Stimulated activated CD8-positive, alpha-beta memory T cell treated with anti-CD3 and anti-CD28 coated beads, Interleukin-15, amount 100 ng/mL, for 24 hours (primary cell): ENCODE results near the gene HCFC2.
A peak's percentile ranks its signal among the peaks of the same experiment; 100 is the strongest.

Experiments used
- DNase-seq: peaks from one replicate; pipeline ENCODE4 v3.0.0-alpha.2; 2020; ENCODE audit warnings: low read depth

Gene HCFC2

DNA sequence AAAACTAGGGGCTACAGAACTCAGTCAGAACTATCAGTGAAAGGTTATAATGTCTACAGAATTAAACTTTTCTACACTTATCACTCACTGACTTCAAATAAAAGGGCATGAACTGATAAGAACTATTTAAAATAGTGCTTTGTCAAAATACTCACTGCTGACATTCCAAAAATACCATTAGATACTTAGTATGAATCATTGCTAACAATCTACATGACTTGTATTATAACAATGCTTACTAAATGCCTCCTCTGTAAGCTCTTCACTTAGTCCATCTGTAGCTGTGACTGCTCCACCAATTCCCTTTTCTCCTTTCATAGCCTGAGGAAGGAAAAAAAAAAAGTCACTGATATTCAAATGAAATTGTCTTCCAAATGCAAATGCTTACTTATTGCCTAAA, 56.7 kb downstream of the HCFC2 start:
- no peak for DNase-seq

DNA sequence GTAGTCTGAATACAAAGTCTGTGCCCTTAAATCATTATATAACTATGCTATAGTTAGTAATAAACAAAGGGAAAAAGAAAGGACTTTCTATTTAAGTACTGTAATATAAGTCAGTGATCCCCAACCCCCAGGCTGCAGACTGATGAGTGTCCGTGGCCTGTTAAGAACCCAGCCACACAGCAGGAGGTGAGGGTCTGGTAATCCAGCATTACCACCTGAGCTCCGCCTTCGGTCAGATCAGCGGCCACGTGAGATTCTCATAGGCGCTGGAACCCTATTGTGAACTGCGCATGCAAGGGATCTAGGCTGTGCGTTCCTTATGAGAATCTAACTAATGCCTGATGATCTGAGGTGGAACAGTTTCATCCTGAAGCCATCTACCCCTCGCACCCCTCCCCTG, 58.0 kb downstream of the HCFC2 start:
- no peak for DNase-seq

DNA sequence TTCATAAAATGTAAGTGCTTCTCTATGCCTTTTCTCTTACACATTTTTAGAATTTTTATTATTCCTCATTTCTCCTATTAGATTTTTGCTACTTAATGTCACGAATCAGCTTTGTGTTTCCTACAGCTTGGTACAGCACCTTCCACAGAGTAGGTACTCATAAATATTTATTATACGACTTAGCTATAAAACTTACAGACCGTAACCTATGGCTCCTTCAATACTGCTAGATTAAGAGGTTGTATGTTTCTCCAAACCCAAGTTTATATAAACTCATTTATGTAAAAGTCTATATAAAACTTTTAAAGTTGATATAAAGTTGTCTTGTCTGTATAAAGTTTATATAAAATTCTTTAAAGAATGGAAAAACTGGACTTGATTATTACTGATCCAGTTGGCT, 62.2 kb downstream of the HCFC2 start:
- DNase-seq, result no peak

DNA sequence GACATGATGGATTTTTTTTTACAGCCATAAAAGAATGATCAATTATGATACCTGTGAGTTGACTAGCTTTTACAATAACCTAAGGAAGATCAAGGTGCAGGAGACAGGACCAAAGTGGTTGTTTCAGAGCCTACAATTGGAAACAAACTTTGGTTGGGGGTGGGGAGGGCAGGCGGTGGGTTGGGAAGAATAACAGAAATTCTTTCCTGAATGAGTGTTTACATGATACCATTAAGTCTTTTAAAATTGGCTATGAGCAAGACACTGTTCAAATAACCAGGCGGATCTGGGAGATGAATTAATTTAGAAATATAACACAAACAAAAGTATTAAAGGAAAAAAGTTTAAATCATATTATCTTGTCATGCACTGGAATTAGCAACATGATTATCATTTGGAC, 66.4 kb downstream of the HCFC2 start:
- DNase-seq, result no peak

DNA sequence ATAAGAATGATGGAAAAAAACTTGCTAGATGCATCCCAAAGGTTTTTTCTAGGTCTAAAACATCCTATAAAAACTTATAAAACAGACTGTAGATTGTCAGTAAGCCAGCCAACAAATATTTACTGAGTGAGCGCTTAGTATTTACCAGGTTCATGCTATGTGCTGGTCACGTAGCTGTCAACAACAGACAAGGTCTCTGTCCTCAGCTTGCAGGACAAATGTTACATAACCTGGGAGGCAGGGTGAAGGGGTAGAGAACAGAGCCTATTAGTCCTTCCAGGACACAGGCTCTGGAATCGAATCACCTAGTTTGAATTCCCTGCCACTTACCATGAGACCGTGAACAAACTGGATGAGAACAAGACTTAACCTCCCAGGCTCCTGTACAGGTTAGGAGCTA, 67.3 kb downstream of the HCFC2 start:
- no peak for DNase-seq

DNA sequence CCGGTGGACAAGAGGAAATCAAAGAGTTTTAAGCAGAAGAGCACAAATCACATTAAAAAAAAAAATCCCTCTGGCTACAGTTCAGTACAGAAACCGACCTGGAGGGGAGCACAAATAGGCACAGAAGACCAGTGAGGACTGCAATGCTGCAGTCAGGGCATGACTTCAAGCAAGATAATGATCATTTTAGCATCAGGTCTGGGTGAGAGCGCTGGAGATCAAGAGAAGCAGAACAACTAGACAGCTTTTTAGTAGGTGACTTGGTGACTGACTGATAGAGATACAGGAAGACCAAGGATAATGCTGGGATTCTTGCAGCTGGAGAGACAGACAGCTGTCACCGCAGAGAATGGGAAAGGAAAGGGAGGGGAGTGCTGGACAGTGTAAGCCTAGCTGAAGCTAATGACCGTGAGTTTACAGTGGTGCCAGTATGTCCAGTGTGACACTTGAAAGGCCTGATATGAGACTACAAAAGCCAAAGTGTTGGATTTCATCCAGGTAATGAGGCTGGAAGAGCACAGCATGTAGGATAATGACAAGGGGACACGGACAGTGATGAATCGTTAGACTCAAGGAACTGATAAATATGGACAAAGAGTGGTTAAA, 68.1 kb downstream of the HCFC2 start:
- DNase-seq, result no peak

DNA sequence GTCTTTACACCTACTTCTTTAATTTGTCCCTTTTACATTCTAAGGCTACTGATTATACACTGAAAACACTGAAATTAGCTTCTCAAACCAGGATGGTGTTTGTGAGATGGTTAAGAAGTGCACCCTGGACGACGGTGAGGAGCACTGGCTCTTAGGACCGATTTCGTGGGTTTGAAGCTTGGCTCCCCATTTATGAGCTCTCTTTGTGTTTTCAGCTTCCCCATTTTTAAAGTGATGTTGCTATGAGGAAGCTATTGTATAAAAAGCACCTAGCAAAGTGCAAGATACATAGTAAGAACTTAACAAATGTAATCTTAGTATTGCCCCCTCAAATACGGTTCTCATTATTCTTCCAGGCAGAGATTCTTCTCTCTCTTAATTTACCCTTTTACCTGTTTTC, 69.0 kb downstream of the HCFC2 start:
- no peak for DNase-seq

DNA sequence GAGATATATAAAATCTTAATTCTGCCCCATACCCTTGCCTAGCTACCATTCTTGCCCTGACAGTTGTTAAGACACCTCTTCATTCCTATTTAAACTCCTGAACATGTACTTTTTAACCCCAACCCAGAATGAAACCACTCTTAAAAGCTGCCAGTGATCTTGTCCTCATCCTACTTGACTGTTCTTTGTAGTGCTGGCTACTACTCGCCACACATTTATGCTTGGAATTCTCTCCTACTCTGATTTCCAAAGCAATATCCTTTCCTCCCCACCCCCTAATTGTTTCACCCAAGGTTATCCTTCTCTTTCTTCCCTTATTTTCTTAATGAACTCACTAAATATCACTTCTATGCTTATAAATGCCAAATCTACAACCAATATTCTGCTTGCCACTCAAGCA, 69.5 kb downstream of the HCFC2 start:
- DNase-seq, result no peak

DNA sequence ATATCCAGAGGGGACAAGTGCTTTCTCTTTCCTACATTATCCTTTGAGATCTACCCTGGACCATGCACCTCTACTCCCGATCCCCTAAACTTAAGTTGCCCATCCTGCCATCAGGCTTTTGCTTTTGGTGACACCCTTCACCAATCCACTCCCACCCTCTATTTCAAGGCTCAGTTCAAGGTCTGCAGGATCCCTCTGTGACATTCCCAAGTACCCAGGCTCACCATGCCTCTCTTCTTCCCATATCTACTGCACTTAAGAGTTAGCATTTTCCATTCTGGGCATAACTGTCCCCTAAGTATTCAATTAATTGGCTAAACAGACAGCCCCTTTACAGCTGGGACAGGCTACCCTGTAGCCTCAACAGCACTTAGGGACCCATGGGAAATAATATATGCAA, 70.6 kb downstream of the HCFC2 start:
- no peak for DNase-seq

DNA sequence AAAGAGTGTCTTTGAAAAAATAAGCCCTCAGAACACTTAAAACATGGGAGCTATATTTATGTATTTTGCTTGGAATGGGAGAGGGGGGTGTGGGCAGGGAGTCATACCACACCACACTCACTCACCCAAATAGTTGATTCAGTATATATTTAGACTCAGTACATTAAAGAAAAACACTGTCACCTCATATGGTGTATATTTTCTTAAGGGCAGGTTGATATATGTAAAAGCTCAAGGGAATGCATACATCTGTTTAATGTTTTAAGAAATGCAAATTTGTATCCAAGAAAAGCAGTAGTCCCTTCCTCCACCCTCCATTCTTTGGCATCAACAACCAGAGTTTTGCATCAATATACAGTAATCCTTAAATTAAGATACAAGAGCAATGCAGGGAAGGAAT, 72.2 kb downstream of the HCFC2 start:
- no peak for DNase-seq

DNA sequence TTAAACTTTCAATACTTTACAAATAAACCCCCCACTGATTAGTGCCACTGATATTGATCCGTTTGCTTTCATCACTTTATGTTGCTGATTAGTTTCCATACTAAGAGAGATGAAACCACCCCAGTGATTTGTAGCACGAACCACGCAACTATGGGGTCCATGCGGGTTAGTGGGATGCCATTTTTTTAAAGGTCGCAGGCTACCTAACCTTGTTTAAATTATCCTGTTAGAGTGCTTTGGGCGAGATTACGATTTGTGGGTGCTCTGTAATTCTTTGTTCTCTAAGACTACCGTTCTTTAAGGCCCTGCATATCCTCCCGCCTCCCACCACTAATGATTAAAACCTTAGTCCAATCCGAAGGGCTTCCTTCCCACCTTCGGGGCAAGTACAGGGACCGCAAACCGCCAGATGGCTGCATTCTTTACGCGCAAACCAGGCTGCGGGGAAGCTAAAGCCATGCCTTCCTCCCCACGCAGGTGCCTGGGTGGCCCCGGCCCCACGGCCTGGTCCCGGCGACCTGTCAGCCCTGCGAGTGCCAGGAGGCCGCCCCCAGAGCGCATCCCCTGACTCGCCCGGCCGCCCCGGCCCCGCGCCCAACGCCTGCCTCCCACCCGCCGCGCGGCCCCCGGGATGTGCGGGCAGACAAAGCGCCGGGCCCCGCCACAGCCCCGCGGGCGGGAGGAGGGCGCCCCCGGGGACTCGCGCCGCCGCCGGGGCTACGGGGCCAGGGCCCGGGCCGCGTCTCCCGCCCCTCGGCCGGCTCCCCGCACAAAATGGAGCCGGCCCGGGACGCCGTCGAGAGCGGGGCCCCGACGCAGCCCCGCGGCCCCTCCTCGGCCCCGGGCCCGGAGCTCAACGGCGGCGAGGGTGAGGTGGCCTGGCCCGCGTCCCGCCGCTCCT, 72.9 kb downstream of the HCFC2 start:
- DNase-seq, result peak; percentile 32

DNA sequence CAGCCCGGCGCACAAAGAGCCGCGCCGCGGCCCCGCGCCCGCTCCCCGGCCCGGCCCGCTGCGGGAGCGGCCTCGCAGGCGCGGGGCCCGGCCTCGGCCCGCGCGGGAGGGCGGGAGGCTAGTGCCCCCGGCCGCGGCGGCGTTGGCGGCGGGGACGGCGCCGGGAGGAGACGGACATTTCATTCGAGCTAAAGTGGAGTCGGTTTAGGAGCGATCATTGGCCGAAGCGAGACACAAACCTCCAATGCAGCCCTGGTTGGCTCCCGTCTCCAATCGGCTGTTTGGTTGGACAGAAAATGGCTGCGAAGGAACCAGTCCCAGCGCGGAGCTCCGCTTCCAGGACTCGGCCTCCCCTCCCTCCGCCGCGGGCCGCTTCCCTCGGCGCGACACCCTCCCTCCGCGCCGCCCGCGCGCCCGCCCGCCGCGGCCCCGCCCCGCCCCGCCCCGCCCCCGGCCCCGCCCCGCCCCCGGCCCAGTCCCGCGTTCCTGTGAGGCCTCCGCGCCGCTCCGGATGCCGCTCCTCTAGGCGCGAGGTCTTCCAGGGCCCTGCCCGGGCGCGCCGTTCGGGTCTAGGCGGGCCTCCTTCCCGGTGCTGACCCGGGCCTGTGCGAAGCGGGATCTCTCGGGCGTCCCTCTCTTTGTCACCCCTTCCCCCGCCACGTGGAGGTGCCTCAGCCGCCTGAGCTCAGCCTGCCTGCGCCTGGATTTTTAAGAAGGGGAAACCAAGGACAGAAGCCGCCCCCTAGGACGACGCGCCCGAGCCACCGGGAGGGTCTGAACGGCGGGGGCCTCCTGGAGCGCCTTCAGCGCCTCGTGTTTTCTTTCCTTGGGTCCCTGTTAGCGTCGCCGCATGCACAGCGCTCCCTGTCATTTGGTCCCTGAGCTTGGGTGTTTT, 73.8 kb downstream of the HCFC2 start, which contains the start of gene NFYB:
Gene NFYB, minus strand, starts transcription at position 309 of the 895 bp plus-strand sequence. CDS start 2,757 bp downstream, outside the sequence.
- peak; percentile 78 for DNase-seq

DNA sequence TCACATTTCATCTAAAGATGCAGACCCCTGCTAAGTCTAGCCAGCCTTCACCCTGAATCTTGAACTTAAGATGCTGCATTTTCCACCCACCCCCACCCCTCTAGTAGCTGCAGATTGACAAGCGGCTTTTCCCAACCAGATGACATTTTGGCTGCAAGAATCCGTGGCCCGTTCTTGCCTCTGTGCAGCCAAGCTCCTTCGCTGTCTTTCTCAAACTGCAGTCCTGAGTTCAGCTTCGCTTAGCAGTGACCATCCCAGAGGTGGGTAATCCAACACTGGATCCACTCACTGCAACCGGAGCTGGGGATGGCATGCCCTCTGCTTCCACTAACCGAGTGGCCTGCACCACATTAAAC, 74.4 kb downstream of the HCFC2 start:
- DNase-seq, result no peak

DNA sequence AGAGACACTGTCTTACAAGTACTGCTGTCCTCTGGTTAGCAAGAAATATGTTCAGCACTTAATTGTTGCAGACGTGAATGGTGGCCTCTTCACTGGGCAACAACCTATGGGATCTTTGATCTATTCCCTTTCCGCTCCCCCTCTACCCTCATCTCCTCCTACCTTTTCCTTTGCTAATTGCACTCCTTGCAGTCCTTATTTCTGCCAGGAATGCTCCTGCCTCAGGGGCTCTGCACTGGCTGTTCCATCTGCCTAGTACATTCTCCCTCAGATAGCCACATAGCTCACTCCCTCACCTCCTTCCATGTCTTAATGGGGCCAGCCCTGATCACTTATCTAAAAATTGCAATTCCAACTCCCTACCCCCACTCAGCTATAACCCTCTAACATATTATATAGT, 78.2 kb downstream of the HCFC2 start:
- no peak for DNase-seq

DNA sequence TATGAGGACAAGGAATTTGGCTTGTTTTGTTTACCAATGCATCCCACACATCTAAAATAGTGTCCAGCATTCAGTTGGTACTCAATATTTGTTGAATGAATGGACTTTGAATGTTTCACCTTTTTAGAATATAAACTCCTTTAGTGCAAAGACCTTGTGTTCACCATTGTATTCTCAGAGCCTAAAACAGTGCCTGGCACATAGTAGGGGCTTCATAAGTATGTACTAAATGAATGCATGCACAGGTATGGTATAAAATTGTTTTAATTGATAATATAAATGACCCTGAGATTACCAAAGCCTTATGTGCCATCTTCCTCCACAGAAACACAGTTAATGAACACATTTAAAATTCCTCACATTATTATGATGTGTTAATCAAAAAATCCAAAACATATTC, 78.7 kb downstream of the HCFC2 start:
- DNase-seq, result no peak

DNA sequence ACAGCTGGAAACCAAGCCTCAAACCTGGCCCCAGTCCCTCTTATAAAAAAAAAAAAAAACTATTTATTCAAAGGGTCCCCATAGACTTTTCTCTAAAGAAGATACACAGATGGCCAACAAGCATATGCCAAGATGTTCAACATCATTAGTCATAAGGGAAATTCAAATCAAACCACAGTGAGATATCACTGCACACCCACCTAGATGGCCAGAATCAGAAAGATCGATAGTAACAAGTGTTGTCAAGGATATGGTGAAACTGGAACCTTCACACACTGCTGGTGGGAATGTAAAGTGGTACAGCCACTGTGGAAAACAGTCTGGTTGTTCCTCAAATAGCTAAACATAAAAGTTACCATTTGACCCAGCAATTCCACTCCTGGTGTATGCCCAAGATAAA, 79.6 kb downstream of the HCFC2 start:
- DNase-seq, result no peak

DNA sequence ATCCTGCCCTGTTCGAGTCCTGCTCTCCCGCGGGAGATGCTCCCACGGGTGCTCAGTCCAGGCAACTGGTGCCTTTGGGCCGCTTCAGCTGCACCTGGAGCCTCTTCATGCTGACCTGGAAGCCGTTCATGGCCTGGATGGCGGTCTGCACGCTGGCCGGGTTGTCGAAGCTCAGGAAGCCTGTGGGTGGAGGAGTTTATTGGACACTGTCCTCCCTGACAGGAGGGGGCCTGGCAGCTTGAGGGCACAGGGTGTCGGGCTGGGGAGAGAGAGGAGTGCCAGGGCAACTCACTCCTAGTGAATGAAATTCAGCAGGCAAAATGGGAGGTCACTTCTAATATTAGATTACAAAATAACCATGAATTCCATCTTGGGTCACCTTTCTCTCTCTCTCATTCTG, 83.0 kb downstream of the HCFC2 start:
- no peak for DNase-seq

DNA sequence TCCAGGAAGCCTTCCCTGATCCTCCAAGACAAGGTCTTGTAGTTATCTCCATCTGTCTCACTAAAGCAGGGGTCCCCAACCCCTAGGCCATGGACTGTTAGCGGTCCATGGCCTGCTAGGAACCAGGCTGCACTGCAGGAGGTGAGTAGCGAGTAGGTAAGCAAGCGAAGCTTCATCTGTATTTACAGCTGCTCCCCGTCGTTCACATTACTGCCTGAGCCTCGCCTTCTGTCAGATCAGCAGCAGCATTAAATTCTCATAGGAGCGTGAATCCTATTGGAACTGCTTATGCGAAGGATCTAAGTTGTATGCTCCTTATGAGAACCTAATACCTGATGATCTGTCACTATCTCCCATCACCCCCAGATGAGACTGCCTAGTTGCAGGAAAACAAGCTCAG, 86.1 kb downstream of the HCFC2 start:
- DNase-seq, result no peak

DNA sequence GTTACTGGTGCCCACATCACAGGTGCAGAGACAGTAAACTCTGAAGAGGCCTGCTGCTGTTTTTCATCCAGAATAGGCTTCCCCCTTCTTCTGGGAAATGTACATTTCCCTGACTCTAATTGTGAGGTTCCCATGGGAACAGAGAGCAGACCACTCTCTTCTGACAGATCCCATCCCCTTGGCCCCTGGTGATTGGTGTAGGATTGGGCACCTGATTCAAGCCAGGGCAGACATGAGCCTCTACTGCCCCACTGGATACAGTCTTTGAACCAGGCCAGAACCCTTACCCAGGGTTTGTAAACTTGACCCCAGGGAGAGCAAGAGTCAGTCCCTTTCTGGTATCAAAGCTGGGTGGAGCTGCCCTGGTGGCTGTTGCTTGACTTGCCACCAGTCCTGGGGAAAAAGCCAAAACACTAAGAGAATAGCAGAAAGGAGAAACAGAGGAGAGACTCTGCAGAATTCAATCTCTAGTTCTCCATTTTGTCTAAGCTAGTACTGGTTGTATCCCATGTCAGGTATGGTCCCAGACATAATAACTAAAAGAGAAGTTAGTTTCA, 88.4 kb downstream of the HCFC2 start:
- DNase-seq, result no peak

DNA sequence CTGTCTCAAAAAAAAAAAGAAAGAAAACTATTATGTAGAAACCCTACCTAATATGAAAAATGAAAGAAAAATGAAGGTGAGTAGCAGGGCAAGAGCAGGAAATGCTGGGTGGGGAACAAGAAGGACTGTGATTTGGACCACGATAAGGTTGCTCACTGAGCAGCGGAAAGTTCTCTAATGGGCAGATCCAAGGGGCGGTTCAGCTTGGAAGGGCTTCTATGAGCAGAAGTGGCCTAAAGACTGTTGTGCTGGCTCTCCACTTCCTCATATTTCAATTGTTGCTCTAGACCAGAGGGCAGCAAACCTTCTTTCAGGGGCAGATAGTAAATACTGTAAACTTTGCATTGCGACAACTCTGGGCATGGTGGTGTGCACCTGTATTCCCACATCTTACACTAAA, 90.0 kb downstream of the HCFC2 start:
- DNase-seq, result no peak

DNA sequence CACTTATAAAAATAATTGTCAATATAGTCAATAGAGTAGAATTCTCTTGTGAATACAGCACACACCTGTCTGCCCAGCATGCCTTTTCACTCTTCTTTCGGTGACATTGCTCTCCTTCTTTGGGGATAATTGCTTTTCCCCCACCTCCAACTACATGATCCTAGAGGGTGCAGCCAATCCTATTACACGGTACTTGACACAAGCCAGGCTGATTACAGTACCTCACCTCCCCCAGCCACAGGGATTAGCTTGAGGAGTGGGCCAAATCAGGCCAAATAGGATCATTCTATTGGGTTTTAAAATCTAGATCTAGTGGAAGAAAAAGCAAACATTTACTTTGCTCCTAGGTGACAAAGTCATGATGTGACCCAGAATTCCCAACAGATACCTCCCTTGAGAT, 90.5 kb downstream of the HCFC2 start:
- DNase-seq, result no peak
